Gastroesophageal sphincter (tissue), 4 donors: ENCODE measurements around the gene GPHA2. TPM values are rescaled to one million over a fixed set of nuclear protein-coding genes. Genes with fewer than 3 reads are reported as not detected.

Experiments used
- ATAC-seq: fragments of 150-250 bp; one replicate; pipeline ENCODE4 v1.9.1; 2016; ENCODE audit warnings: mild to moderate bottlenecking, moderate library complexity
- H3K27ac ChIP-seq, 4 donors: fragments of 200-600 bp; sonication (generic) in 3 of 4; 1 replicate in 3 of 4; 2 replicates in 1 of 4; pipeline ENCODE4 v1.5.1; 2016 to 2019
- H3K27me3 ChIP-seq: fragments of 200-600 bp; sonication (generic); one replicate; pipeline ENCODE4 v1.5.1; 2019
- H3K36me3 ChIP-seq, 2 donors: fragments of 200-600 bp; sonication (generic); one replicate each; pipeline ENCODE4 v1.5.1; 2019; ENCODE audit warnings: control low read depth in 1 of 2
- H3K4me1 ChIP-seq, 3 donors: fragments of 200-600 bp; sonication (generic); 1 replicate in 2 of 3; 2 replicates in 1 of 3; pipeline ENCODE4 v1.5.1; 2016 to 2019; ENCODE audit warnings: control low read depth in 2 of 3
- H3K4me3 ChIP-seq, 2 donors: fragments of 200-600 bp; sonication (generic); one replicate each; pipeline ENCODE4 v1.5.1; 2019; ENCODE audit warnings: mild to moderate bottlenecking in 1 of 2, moderate library complexity in 1 of 2
- H3K9me3 ChIP-seq, 3 donors: fragments of 200-600 bp; sonication (generic); one replicate each; pipeline ENCODE4 v1.5.1; 2017 to 2019; ENCODE audit warnings: control low read depth in 2 of 3
- EP300 ChIP-seq: sonication (generic); formaldehyde crosslinking; IDR thresholded peaks from one replicate; pipeline ENCODE4 v1.6.1; 2017; ENCODE audit warnings: antibody characterized with exemption, mild to moderate bottlenecking
- POLR2A ChIP-seq, 2 donors: fragments of 450-650 bp; IDR thresholded peaks; one replicate each; pipeline ENCODE4 v1.6.1; 2017; ENCODE audit warnings: antibody characterized with exemption in 2 of 2, mild to moderate bottlenecking in 2 of 2, moderate library complexity in 1 of 2
- POLR2AphosphoS5 ChIP-seq: sonication (generic); formaldehyde crosslinking; IDR thresholded peaks from one replicate; pipeline ENCODE4 v1.6.1; 2017; ENCODE audit warnings: antibody characterized with exemption
- WGBS, 2 donors: methylation state at CpG; one replicate each; pipeline ENCODE4 v1.1.5; 2018; ENCODE audit warnings: low coverage in 1 of 2; 5-methylcytosine and 5-hydroxymethylcytosine counted together
- total RNA-seq, 4 donors: library from RNA; depleted of rRNA; stranded (reverse); fragments of >200 nt; gene quantifications; one replicate each; pipeline ENCODE4 v1.1.0, GENCODE V29; 2016
- TF ChIP-seq, protein P1 (sequence below), 4 experiments: fragments of 200-600 bp in 2 of 4; fragments of 450-650 bp in 2 of 4; sonication (generic) in 1 of 4; IDR thresholded peaks; one replicate each; pipeline ENCODE4 v1.5.1; 2017 to 2019; ENCODE audit warnings: antibody characterized with exemption in 4 of 4, mild to moderate bottlenecking in 2 of 4, moderate library complexity in 2 of 4

Gene GPHA2
- total RNA-seq, 4 donors from 2014 or later: not detected

DNA sequence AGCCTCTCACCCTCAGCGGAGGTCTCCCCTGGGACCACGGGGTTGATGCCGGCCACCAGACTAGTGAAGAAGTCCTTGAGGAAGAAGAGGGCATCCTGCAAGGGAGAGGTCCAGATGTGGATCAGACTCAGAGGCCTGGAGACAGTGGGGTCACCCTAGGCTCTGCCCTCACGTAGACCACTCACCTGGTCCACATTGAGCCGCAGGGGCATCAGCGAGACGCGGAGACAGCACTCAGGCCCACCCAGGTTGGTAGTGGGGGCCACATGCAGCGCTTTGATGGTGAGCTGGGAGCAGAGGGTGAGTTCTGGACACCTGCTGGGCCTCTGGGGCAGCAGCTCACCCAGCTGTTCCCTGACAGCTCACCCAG lies 37.6 kb downstream of the GPHA2 start:
- no peak overlapping the region for H3K27ac ChIP-seq
- H3K4me1 ChIP-seq: peaks cover 0 to 12% (median 4%) of the 10 kb centered on the region in 3 donors
- H3K9me3 ChIP-seq: no peaks in the 10 kb centered on the region
- H3K27me3 ChIP-seq: no peaks in the 10 kb centered on the region
- no CpG with 5 or more reads among the region's 9 CpGs for WGBS, 2 donors
- no peak for ATAC-seq
- TF ChIP-seq POLR2A (IDR thresholded peaks at IDR 0.05) (no peak), POLR2AphosphoS5 (no peak), EP300 (no peak)
- TF ChIP-seq, protein P1, sequence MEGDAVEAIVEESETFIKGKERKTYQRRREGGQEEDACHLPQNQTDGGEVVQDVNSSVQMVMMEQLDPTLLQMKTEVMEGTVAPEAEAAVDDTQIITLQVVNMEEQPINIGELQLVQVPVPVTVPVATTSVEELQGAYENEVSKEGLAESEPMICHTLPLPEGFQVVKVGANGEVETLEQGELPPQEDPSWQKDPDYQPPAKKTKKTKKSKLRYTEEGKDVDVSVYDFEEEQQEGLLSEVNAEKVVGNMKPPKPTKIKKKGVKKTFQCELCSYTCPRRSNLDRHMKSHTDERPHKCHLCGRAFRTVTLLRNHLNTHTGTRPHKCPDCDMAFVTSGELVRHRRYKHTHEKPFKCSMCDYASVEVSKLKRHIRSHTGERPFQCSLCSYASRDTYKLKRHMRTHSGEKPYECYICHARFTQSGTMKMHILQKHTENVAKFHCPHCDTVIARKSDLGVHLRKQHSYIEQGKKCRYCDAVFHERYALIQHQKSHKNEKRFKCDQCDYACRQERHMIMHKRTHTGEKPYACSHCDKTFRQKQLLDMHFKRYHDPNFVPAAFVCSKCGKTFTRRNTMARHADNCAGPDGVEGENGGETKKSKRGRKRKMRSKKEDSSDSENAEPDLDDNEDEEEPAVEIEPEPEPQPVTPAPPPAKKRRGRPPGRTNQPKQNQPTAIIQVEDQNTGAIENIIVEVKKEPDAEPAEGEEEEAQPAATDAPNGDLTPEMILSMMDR (IDR thresholded peaks at IDR 0.05): no peak
- H3K4me3 ChIP-seq: no peak overlapping the region
- H3K36me3 ChIP-seq: peaks cover 0 to 87% of the 10 kb centered on the region in 2 donors

GRCh38 chr11:64897381-64898075 lies 38.2 kb downstream of the GPHA2 start:
- H3K4me3 ChIP-seq: no peak overlapping the region
- no peaks in the 10 kb centered on the region for H3K27me3 ChIP-seq
- TF ChIP-seq EP300: no peak
- no peak for TF ChIP-seq POLR2AphosphoS5
- TF ChIP-seq, protein P1 (IDR thresholded peaks at IDR 0.05): no peak
- TF ChIP-seq POLR2A (IDR thresholded peaks at IDR 0.05): no peak
- no peaks in the 10 kb centered on the region for H3K9me3 ChIP-seq
- peaks cover 0 to 12% (median 4%) of the 10 kb centered on the region in 3 donors for H3K4me1 ChIP-seq
- no peak overlapping the region for H3K27ac ChIP-seq
- WGBS, 2 donors: 80% methylated on average over 1 of the region's 19 CpGs; no CpG with 5 or more reads in 1 of the 2 donors
- ATAC-seq: no peak
- H3K36me3 ChIP-seq: peaks cover 0 to 82% of the 10 kb centered on the region in 2 donors

DNA sequence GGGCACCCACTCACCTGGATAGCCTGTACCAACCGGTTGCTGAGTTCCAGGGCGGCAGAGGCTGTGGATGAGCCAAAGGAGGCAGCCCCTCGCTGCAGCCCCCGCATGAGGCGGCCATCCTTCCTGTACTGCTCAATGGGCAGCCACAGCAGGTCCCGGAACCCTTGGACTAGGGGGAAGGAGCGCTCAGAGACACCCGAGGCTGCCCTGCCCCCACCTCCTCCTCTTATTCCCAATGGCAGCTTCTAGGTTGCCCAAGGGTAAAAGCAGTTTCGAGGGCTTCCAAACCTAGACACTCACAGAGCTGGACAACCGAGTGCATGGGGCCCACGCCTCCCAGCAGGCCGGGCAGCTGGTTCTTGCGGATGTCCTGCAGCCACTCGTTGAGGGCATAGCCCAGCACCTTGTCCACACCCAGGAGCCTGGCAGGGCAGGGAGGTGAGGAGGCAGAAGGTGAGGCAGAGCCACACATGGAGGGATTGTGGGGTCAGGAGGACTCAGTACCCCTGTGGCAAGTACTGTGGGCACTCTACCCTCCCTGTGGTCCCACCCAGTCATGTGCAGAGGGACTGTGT lies 39.2 kb downstream of the GPHA2 start:
- ATAC-seq: no peak
- Histone ChIP-seq H3K9me3 (no peaks in the 10 kb centered on the region), H3K4me3 (no peak overlapping the region), H3K27me3 (no peaks in the 10 kb centered on the region), H3K27ac (no peak overlapping the region), H3K36me3 (peaks cover 0 to 72% of the 10 kb centered on the region in 2 donors), H3K4me1 (peaks cover 0 to 12% (median 4%) of the 10 kb centered on the region in 3 donors)
- WGBS, 2 donors: 17 to 70% methylated on average over 1 to 2 of the region's 14 CpGs
- TF ChIP-seq POLR2A (IDR thresholded peaks at IDR 0.05): no peak
- no peak for TF ChIP-seq POLR2AphosphoS5
- no peak for TF ChIP-seq EP300
- TF ChIP-seq, protein P1 (IDR thresholded peaks at IDR 0.05): no peak

DNA sequence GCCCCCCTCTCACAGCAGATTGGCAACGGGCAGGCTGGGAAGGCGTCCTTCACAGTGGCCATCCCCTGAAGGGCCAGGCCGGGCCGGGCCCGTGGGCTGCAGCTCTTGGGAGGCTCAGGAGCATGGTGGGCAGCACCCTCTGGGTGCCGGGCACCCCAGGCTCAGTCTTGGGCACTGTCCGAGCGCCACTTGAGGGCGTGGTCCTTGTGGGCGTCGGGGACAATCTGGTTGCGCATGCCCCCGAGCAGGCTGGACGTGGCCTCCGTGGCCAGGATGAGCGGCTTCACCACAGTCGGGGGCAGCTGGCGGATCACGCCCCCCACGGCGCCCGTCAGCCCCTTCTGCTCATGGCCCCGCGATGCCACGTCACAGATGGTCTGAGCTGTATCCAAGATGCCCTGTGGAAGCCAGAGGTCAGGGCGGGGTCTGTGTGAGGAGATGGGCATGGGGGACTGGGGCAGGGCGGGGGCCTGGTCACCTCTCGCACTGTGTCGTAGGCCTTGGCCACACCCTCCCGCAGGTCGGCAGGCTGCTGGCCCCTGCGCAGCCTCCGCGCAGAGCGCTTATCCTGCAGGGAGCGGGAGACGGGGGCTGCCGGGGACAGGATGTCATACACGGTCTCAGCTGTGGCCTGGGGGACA lies 40.8 kb downstream of the GPHA2 start:
- 96% methylated on average over 7 of the region's 39 CpGs; no CpG with 5 or more reads in 1 of the 2 donors for WGBS, 2 donors
- Histone ChIP-seq H3K9me3 (no peaks in the 10 kb centered on the region), H3K4me1 (peaks cover 0 to 12% (median 4%) of the 10 kb centered on the region in 3 donors), H3K27ac (peak overlapping the region in 1 of 4 donors; percentile 19), H3K36me3 (peaks cover 0 to 56% of the 10 kb centered on the region in 2 donors), H3K4me3 (no peak overlapping the region), H3K27me3 (no peaks in the 10 kb centered on the region)
- TF ChIP-seq POLR2AphosphoS5 (no peak), EP300 (no peak), POLR2A (IDR thresholded peaks at IDR 0.05) (no peak)
- TF ChIP-seq, protein P1 (IDR thresholded peaks at IDR 0.05): no peak
- no peak for ATAC-seq
